ENCODE results near the gene DDX24.

GRCh38 chr14:94058674-94059138 lies 22.3 kb downstream of the DDX24 start:
- TF ChIP-seq, protein P1, sequence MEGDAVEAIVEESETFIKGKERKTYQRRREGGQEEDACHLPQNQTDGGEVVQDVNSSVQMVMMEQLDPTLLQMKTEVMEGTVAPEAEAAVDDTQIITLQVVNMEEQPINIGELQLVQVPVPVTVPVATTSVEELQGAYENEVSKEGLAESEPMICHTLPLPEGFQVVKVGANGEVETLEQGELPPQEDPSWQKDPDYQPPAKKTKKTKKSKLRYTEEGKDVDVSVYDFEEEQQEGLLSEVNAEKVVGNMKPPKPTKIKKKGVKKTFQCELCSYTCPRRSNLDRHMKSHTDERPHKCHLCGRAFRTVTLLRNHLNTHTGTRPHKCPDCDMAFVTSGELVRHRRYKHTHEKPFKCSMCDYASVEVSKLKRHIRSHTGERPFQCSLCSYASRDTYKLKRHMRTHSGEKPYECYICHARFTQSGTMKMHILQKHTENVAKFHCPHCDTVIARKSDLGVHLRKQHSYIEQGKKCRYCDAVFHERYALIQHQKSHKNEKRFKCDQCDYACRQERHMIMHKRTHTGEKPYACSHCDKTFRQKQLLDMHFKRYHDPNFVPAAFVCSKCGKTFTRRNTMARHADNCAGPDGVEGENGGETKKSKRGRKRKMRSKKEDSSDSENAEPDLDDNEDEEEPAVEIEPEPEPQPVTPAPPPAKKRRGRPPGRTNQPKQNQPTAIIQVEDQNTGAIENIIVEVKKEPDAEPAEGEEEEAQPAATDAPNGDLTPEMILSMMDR (conservative IDR thresholded peaks at IDR 0.05 in 1 of 2, IDR thresholded peaks at IDR 0.05 in 1 of 2; ENCODE audit: low read depth in 1 of 2, low read length in 2 of 2): no peak
- no peak for TF ChIP-seq EZH2 (IDR thresholded peaks at IDR 0.05; ENCODE audit: low read length, missing control alignments)

Data from fibroblast of lung (primary cell).